GM12865 (cell line): Measurements from ENCODE around the gene EPS8L2.

ENCODE experiments used
- DNase-seq: peaks from one replicate; pipeline ENCODE4 v3.0.0; 2010; ENCODE audit warnings: low read depth
- H3K4me3 ChIP-seq: 2 replicates; pipeline ENCODE4 v1.5.1; 2011; ENCODE audit warnings: mild to moderate bottlenecking, low read depth, low read length, control low read depth
- CTCF ChIP-seq: IDR thresholded peaks from 2 replicates; pipeline ENCODE4 v1.5.1; 2011; ENCODE audit warnings: low read length, control low read depth, low read depth, inconsistent platforms; ENCODE audit not compliant: insufficient read depth; ENCODE audit errors: missing control alignments

Gene EPS8L2

GRCh38 chr11:678297-678696 is 27.7 kb upstream of the EPS8L2 start:
- TF ChIP-seq CTCF: no peak
- DNase-seq: no peak
- H3K4me3 ChIP-seq: no peak overlapping the region

- DNase-seq: no peak
- H3K4me3 ChIP-seq: no peak overlapping the region
- TF ChIP-seq CTCF: no peak
Observed at GRCh38 chr11:679271-680207, 26.5 kb upstream of the EPS8L2 start.

- no peak for TF ChIP-seq CTCF
- no peak for DNase-seq
Observed at GRCh38 chr11:680476-680875, 25.6 kb upstream of the EPS8L2 start.

DNA sequence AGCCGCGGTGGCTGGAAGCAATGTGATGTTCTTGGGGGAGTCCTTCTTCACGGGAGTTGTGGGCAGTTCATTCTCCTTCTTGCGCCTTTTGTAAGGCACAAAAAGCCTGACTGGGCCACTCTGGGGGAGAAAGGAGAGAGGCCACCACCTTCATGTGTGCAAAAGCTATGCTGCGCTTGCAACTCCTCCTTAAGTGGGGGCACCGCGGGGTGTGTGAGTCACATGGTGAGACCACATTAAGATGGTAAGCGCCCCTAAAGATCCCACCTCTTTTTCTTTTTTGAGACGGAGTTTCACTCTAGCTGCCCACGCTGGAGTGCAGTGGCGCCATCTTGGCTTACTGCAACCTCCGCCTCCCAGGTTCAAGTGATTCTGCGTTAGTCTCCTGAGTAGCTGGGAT is 25.1 kb upstream of the EPS8L2 start:
- TF ChIP-seq CTCF: no peak
- DNase-seq: no peak
- no peak overlapping the region for H3K4me3 ChIP-seq

More at GRCh38 chr11:680476-680875, 25.6 kb upstream of the EPS8L2 start:
- H3K4me3 ChIP-seq: no peak overlapping the region

GRCh38 chr11:686451-687243 is 19.4 kb upstream of the EPS8L2 start:
- TF ChIP-seq CTCF: no peak
- H3K4me3 ChIP-seq: no peak overlapping the region
- no peak for DNase-seq

GRCh38 chr11:687751-688150 is 18.3 kb upstream of the EPS8L2 start:
- no peak overlapping the region for H3K4me3 ChIP-seq
- no peak for DNase-seq
- TF ChIP-seq CTCF: no peak
